HPDE6-E6E7 (cell line): ENCODE measurements around the gene SPDYE6.
"Not testable (repeated sequence)": the region's sequence is repeated elsewhere in the genome, so short reads cannot be mapped to it uniquely, and the experiment has no call there.

Experiments
- DNase-seq: peaks from one replicate; pipeline ENCODE4 v3.0.0; 2011; ENCODE audit warnings: missing footprints; ENCODE audit errors: extremely low spot score

The SPDYE6 gene

GRCh38 chr7:102364394-102364886 is 8.2 kb upstream of the SPDYE6 start:
- DNase-seq, result not testable (repeated sequence)

GRCh38 chr7:102363549-102364393 is 7.5 kb upstream of the SPDYE6 start:
- DNase-seq, result peak; percentile 66

- not testable (repeated sequence) for DNase-seq
Measured at GRCh38 chr7:102346983-102347382, 9.3 kb downstream of the SPDYE6 start.

- DNase-seq, result not testable (repeated sequence)
Measured at GRCh38 chr7:102340599-102341368, 15.5 kb downstream of the SPDYE6 start.

- DNase-seq, result not testable (repeated sequence)
Measured at GRCh38 chr7:102337420-102337819, 18.8 kb downstream of the SPDYE6 start.

GRCh38 chr7:102337002-102337401 is 19.2 kb downstream of the SPDYE6 start:
- not testable (repeated sequence) for DNase-seq

GRCh38 chr7:102335574-102335973 is 20.7 kb downstream of the SPDYE6 start:
- DNase-seq, result not testable (repeated sequence)

- DNase-seq, result not testable (repeated sequence)
Measured at GRCh38 chr7:102330666-102331460, 25.4 kb downstream of the SPDYE6 start.

GRCh38 chr7:102329366-102329765 is 26.9 kb downstream of the SPDYE6 start:
- DNase-seq, result not testable (repeated sequence)

GRCh38 chr7:102328863-102329262 is 27.4 kb downstream of the SPDYE6 start:
- not testable (repeated sequence) for DNase-seq

GRCh38 chr7:102327183-102327582 is 29.1 kb downstream of the SPDYE6 start:
- not testable (repeated sequence) for DNase-seq

GRCh38 chr7:102326157-102326889 is 29.9 kb downstream of the SPDYE6 start:
- no peak for DNase-seq

- not testable (repeated sequence) for DNase-seq
Measured at GRCh38 chr7:102325106-102325505, 31.1 kb downstream of the SPDYE6 start.

GRCh38 chr7:102323914-102324195 is 32.4 kb downstream of the SPDYE6 start:
- DNase-seq, result no peak

- no peak for DNase-seq
Measured at GRCh38 chr7:102322202-102322715, 34.0 kb downstream of the SPDYE6 start.

GRCh38 chr7:102321351-102322201 is 34.7 kb downstream of the SPDYE6 start:
- DNase-seq, result no peak

- DNase-seq, result no peak
Measured at GRCh38 chr7:102320601-102321350, 35.5 kb downstream of the SPDYE6 start.

GRCh38 chr7:102320181-102320580 is 36.1 kb downstream of the SPDYE6 start:
- no peak for DNase-seq

GRCh38 chr7:102319671-102320070 is 36.6 kb downstream of the SPDYE6 start:
- DNase-seq, result no peak
